ENCODE data around the gene RTP5. TPM values are rescaled to one million over a fixed set of nuclear protein-coding genes. Genes with fewer than 3 reads are reported as not detected.

The RTP5 gene
- total and polyA plus RNA-seq, 2 experiments from 2014 or later = not detected

DNA sequence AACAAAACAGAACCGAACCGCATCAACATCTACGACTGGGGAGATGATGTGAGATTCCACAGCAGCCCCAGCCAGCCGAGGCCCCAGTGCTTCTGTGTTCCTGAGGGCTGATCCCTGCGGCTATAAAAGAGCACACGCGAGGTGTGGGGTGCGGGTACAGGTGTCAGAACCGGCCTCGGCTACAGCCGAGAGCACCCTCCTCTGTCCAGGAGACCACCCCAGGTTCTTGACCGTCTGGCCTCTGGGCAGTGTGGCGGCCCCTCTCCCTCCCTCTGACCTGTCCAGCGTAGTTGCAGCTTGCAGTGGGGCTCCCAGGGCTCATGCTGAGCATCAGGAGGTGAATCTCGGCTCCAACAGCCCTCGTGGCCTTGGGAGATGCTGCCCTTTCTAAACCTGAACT is 23.7 kb downstream of the RTP5 start:
- DNase-seq = no peak
- H3K36me3 ChIP-seq (ENCODE audit: low read depth) = no peaks in the 10 kb centered on the region
- TF ChIP-seq EZH2phosphoT487 (IDR thresholded peaks at IDR 0.05; ENCODE audit: insufficient read depth, low read depth) (no peak), EZH2 (IDR thresholded peaks at IDR 0.05; ENCODE audit: insufficient read depth, poor library complexity, severe bottlenecking) (no peak)

GRCh38 chr2:241894056-241894641 is 24.6 kb downstream of the RTP5 start:
- in situ Hi-C loops (cut with MboI) = no loop called here
- DNase-seq = no peak
- WGBS, 2 experiments (ENCODE audit: low coverage in 1 of 2, low lambda C conversion rate in 2 of 2, missing lambda C conversion rate in 2 of 2) = 76 to 77% methylated on average over 19 of the region's 23 CpGs

More for the DNA sequence above, 23.7 kb downstream of the RTP5 start:
- in situ Hi-C loops (cut with MboI) = no loop called here
- no peaks in the 10 kb centered on the region for H3K79me2 ChIP-seq (ENCODE audit: insufficient read depth)
- 79 to 81% methylated on average over 13 to 16 of the region's 16 CpGs for WGBS, 2 experiments (ENCODE audit: low coverage in 1 of 2, low lambda C conversion rate in 2 of 2, missing lambda C conversion rate in 2 of 2)
- no peak overlapping the region for H3K4me2 ChIP-seq (ENCODE audit: unreplicated experiment)
- H3K27me3 ChIP-seq (replicated peaks; ENCODE audit: insufficient read depth) = 0 out of 2 replicates have a peak, but pooled peaks cover 7% of the 10 kb centered on the region
- H3K4me3 ChIP-seq = no peak overlapping the region
- H4K20me1 ChIP-seq (ENCODE audit: insufficient read depth) = no peaks in the 10 kb centered on the region
- H3F3A ChIP-seq (ENCODE audit: insufficient read depth) = no peaks in the 10 kb centered on the region
- no peaks in the 10 kb centered on the region for H3K9me3 ChIP-seq (ENCODE audit: low read depth)
- H3K9me2 ChIP-seq (ENCODE audit: insufficient read depth) = no peaks in the 10 kb centered on the region
- H3K9ac ChIP-seq = no peak overlapping the region
- H2AFZ ChIP-seq = no peak overlapping the region
- peaks cover 8% of the 10 kb centered on the region for H3K4me1 ChIP-seq (ENCODE audit: insufficient read depth)
- H3K27ac ChIP-seq = no peak overlapping the region

GRCh38 chr2:241894681-241895426 is 25.3 kb downstream of the RTP5 start:
- H3K9me3 ChIP-seq (ENCODE audit: low read depth) = no peaks in the 10 kb centered on the region
- no peak for DNase-seq
- no peaks in the 10 kb centered on the region for H3K9me2 ChIP-seq (ENCODE audit: insufficient read depth)
- H3K79me2 ChIP-seq (ENCODE audit: insufficient read depth) = no peaks in the 10 kb centered on the region
- no peak overlapping the region for H3K4me2 ChIP-seq (ENCODE audit: unreplicated experiment)
- H3K27ac ChIP-seq = no peak overlapping the region
- WGBS, 2 experiments (ENCODE audit: low coverage in 1 of 2, low lambda C conversion rate in 2 of 2, missing lambda C conversion rate in 2 of 2) = 70 to 76% methylated on average over 18 to 27 of the region's 28 CpGs
- H3K4me3 ChIP-seq = no peak overlapping the region
- in situ Hi-C loops (cut with MboI) = no loop called here
- TF ChIP-seq EZH2 (IDR thresholded peaks at IDR 0.05; ENCODE audit: insufficient read depth, poor library complexity, severe bottlenecking) (no peak), EZH2phosphoT487 (IDR thresholded peaks at IDR 0.05; ENCODE audit: insufficient read depth, low read depth) (no peak)
- no peaks in the 10 kb centered on the region for H4K20me1 ChIP-seq (ENCODE audit: insufficient read depth)
- no peaks in the 10 kb centered on the region for H3F3A ChIP-seq (ENCODE audit: insufficient read depth)
- no peak overlapping the region for H3K9ac ChIP-seq
- H3K36me3 ChIP-seq (ENCODE audit: low read depth) = no peaks in the 10 kb centered on the region
- H3K27me3 ChIP-seq (replicated peaks; ENCODE audit: insufficient read depth) = peaks cover 6% of the 10 kb centered on the region; the same call in 1 of the 2 replicates
- no peak overlapping the region for H2AFZ ChIP-seq
- peaks cover 8% of the 10 kb centered on the region for H3K4me1 ChIP-seq (ENCODE audit: insufficient read depth)

More at GRCh38 chr2:241894056-241894641, 24.6 kb downstream of the RTP5 start:
- Histone ChIP-seq H3K9ac (no peak overlapping the region), H3K79me2 (ENCODE audit: insufficient read depth) (no peaks in the 10 kb centered on the region), H4K20me1 (ENCODE audit: insufficient read depth) (no peaks in the 10 kb centered on the region), H3K9me2 (ENCODE audit: insufficient read depth) (no peaks in the 10 kb centered on the region), H3F3A (ENCODE audit: insufficient read depth) (no peaks in the 10 kb centered on the region), H3K9me3 (ENCODE audit: low read depth) (no peaks in the 10 kb centered on the region), H3K36me3 (ENCODE audit: low read depth) (no peaks in the 10 kb centered on the region), H3K27ac (no peak overlapping the region), H3K4me1 (ENCODE audit: insufficient read depth) (peaks cover 8% of the 10 kb centered on the region), H3K27me3 (replicated peaks; ENCODE audit: insufficient read depth) (0 out of 2 replicates have a peak, but pooled peaks cover 9% of the 10 kb centered on the region), H3K4me3 (no peak overlapping the region), H2AFZ (no peak overlapping the region), H3K4me2 (ENCODE audit: unreplicated experiment) (no peak overlapping the region)
- TF ChIP-seq EZH2 (IDR thresholded peaks at IDR 0.05; ENCODE audit: insufficient read depth, poor library complexity, severe bottlenecking) (no peak), EZH2phosphoT487 (IDR thresholded peaks at IDR 0.05; ENCODE audit: insufficient read depth, low read depth) (no peak)

GRCh38 chr2:241895427-241895711 is 25.8 kb downstream of the RTP5 start:
- no peaks in the 10 kb centered on the region for H3K79me2 ChIP-seq (ENCODE audit: insufficient read depth)
- in situ Hi-C loops (cut with MboI) = no loop called here
- DNase-seq = no peak
- no peaks in the 10 kb centered on the region for H3K36me3 ChIP-seq (ENCODE audit: low read depth)
- H3K27ac ChIP-seq = no peak overlapping the region
- no peak for TF ChIP-seq EZH2phosphoT487 (IDR thresholded peaks at IDR 0.05; ENCODE audit: insufficient read depth, low read depth)
- no peak for TF ChIP-seq EZH2 (IDR thresholded peaks at IDR 0.05; ENCODE audit: insufficient read depth, poor library complexity, severe bottlenecking)
- H3K4me2 ChIP-seq (ENCODE audit: unreplicated experiment) = no peak overlapping the region
- H3K4me3 ChIP-seq = no peak overlapping the region
- no peak overlapping the region for H2AFZ ChIP-seq
- H3K4me1 ChIP-seq (ENCODE audit: insufficient read depth) = peaks cover 8% of the 10 kb centered on the region
- no peaks in the 10 kb centered on the region for H4K20me1 ChIP-seq (ENCODE audit: insufficient read depth)
- 81 to 84% methylated on average over 11 of the region's 11 CpGs for WGBS, 2 experiments (ENCODE audit: low coverage in 1 of 2, low lambda C conversion rate in 2 of 2, missing lambda C conversion rate in 2 of 2)
- no peaks in the 10 kb centered on the region for H3F3A ChIP-seq (ENCODE audit: insufficient read depth)
- H3K27me3 ChIP-seq (replicated peaks; ENCODE audit: insufficient read depth) = peaks cover 6% of the 10 kb centered on the region; the same call in 1 of the 2 replicates
- H3K9me2 ChIP-seq (ENCODE audit: insufficient read depth) = no peaks in the 10 kb centered on the region
- no peaks in the 10 kb centered on the region for H3K9me3 ChIP-seq (ENCODE audit: low read depth)
- no peak overlapping the region for H3K9ac ChIP-seq

All from GM23248 (cell line).